Measurements from ENCODE around the gene QSOX1.
"Not testable (repeated sequence)": the region's sequence is repeated elsewhere in the genome, so short reads cannot be mapped to it uniquely, and the experiment has no call there.

Gene QSOX1

GRCh38 chr1:180154325-180155181 lies at the start of gene QSOX1:
TSS of gene QSOX1 (plus strand) at chr1:180154869. CDS start at chr1:180154908, 39 bp downstream.
- in situ Hi-C loops (cut with HindIII; ENCODE audit: low pct_unique_long_range_greater_than_20kb, low sequenced_read_pairs) = no loop called here
- peak; percentile 93 to 97 for DNase-seq (ENCODE audit: low read depth in 1 of 2, low spot score in 1 of 2)
- no peak for TF ChIP-seq JUND (IDR thresholded peaks at IDR 0.05; ENCODE audit: low read depth)

GRCh38 chr1:180112091-180112490 lies 42.6 kb upstream of the QSOX1 start:
- TF ChIP-seq JUND (IDR thresholded peaks at IDR 0.05; ENCODE audit: low read depth) = no peak
- in situ Hi-C loops (cut with HindIII; ENCODE audit: low pct_unique_long_range_greater_than_20kb, low sequenced_read_pairs) = no loop called here
- DNase-seq (ENCODE audit: low read depth in 1 of 2, low spot score in 1 of 2) = no peak

- no peak for DNase-seq (ENCODE audit: low read depth in 1 of 2, low spot score in 1 of 2)
- in situ Hi-C loops (cut with HindIII; ENCODE audit: low pct_unique_long_range_greater_than_20kb, low sequenced_read_pairs) = no loop called here
- no peak for TF ChIP-seq JUND (IDR thresholded peaks at IDR 0.05; ENCODE audit: low read depth)
These were observed 41.6 kb upstream of the QSOX1 start for GRCh38 chr1:180112984-180113647.

GRCh38 chr1:180114396-180114945 lies 40.2 kb upstream of the QSOX1 start:
- peak in 1 of 2 experiments; percentile 60 for DNase-seq (ENCODE audit: low read depth in 1 of 2, low spot score in 1 of 2)
- in situ Hi-C loops (cut with HindIII; ENCODE audit: low pct_unique_long_range_greater_than_20kb, low sequenced_read_pairs) = no loop called here
- no peak for TF ChIP-seq JUND (IDR thresholded peaks at IDR 0.05; ENCODE audit: low read depth)

GRCh38 chr1:180116964-180117763 lies 37.5 kb upstream of the QSOX1 start:
- TF ChIP-seq JUND (IDR thresholded peaks at IDR 0.05; ENCODE audit: low read depth) = no peak
- no peak for DNase-seq (ENCODE audit: low read depth in 1 of 2, low spot score in 1 of 2)
- in situ Hi-C loops (cut with HindIII; ENCODE audit: low pct_unique_long_range_greater_than_20kb, low sequenced_read_pairs) = no loop called here

GRCh38 chr1:180117764-180118116 lies 36.9 kb upstream of the QSOX1 start:
- in situ Hi-C loops (cut with HindIII; ENCODE audit: low pct_unique_long_range_greater_than_20kb, low sequenced_read_pairs) = no loop called here
- DNase-seq (ENCODE audit: low read depth in 1 of 2, low spot score in 1 of 2) = no peak
- TF ChIP-seq JUND (IDR thresholded peaks at IDR 0.05; ENCODE audit: low read depth) = no peak

- in situ Hi-C loops (cut with HindIII; ENCODE audit: low pct_unique_long_range_greater_than_20kb, low sequenced_read_pairs) = no loop called here
These were observed 34.8 kb upstream of the QSOX1 start for GRCh38 chr1:180119837-180120236.

GRCh38 chr1:180123463-180123936 lies 31.2 kb upstream of the QSOX1 start:
- TF ChIP-seq JUND (IDR thresholded peaks at IDR 0.05; ENCODE audit: low read depth) = no peak
- DNase-seq (ENCODE audit: low read depth in 1 of 2, low spot score in 1 of 2) = no peak
- in situ Hi-C loops (cut with HindIII; ENCODE audit: low pct_unique_long_range_greater_than_20kb, low sequenced_read_pairs) = no loop called here

More at GRCh38 chr1:180119837-180120236, 34.8 kb upstream of the QSOX1 start:
- no peak for TF ChIP-seq JUND (IDR thresholded peaks at IDR 0.05; ENCODE audit: low read depth)
- no peak for DNase-seq (ENCODE audit: low read depth in 1 of 2, low spot score in 1 of 2)

GRCh38 chr1:180130651-180131050 lies 24.0 kb upstream of the QSOX1 start:
- in situ Hi-C loops (cut with HindIII; ENCODE audit: low pct_unique_long_range_greater_than_20kb, low sequenced_read_pairs) = no loop called here
- no peak for TF ChIP-seq JUND (IDR thresholded peaks at IDR 0.05; ENCODE audit: low read depth)
- no peak for DNase-seq (ENCODE audit: low read depth in 1 of 2, low spot score in 1 of 2)

GRCh38 chr1:180131510-180131909 lies 23.2 kb upstream of the QSOX1 start:
- no peak for DNase-seq (ENCODE audit: low read depth in 1 of 2, low spot score in 1 of 2)
- TF ChIP-seq JUND (IDR thresholded peaks at IDR 0.05; ENCODE audit: low read depth) = no peak
- in situ Hi-C loops (cut with HindIII; ENCODE audit: low pct_unique_long_range_greater_than_20kb, low sequenced_read_pairs) = no loop called here

GRCh38 chr1:180133193-180133592 lies 21.5 kb upstream of the QSOX1 start:
- in situ Hi-C loops (cut with HindIII; ENCODE audit: low pct_unique_long_range_greater_than_20kb, low sequenced_read_pairs) = no loop called here
- TF ChIP-seq JUND (IDR thresholded peaks at IDR 0.05; ENCODE audit: low read depth) = no peak
- DNase-seq (ENCODE audit: low read depth in 1 of 2, low spot score in 1 of 2) = no peak

- DNase-seq (ENCODE audit: low read depth in 1 of 2, low spot score in 1 of 2); in situ Hi-C loops (cut with HindIII; ENCODE audit: low pct_unique_long_range_greater_than_20kb, low sequenced_read_pairs): not testable (repeated sequence)
These were observed 21.0 kb upstream of the QSOX1 start for GRCh38 chr1:180133688-180134087.

Data from T47D (cell line).